Mesenchymal stem cell (in vitro differentiated cells and primary cell): ENCODE results near the gene ZBTB16.

Experiments used
- DNase-seq: peaks from one replicate; pipeline ENCODE4 v3.0.0-alpha.2; 2013
- H2AFZ ChIP-seq: one replicate; pipeline ENCODE4 v1.6.1; 2013; ENCODE audit warnings: low read depth, mild to moderate bottlenecking, control low read depth, inconsistent platforms, low read length, moderate library complexity
- H2AK5ac ChIP-seq: 2 replicates; pipeline ENCODE4 v1.6.1; 2013; ENCODE audit warnings: low read length, moderate library complexity, mild to moderate bottlenecking, inconsistent platforms; ENCODE audit not compliant: severe bottlenecking
- H2BK120ac ChIP-seq: one replicate; pipeline ENCODE4 v1.6.1; 2013; ENCODE audit warnings: low read depth, mild to moderate bottlenecking, inconsistent platforms, low read length, moderate library complexity
- H2BK12ac ChIP-seq, 2 experiments: one replicate each; pipeline ENCODE4 v1.6.1; 2013; ENCODE audit warnings: inconsistent platforms in 2 of 2, low read length in 2 of 2, mild to moderate bottlenecking in 2 of 2, moderate library complexity in 2 of 2, control low read depth in 1 of 2
- H2BK15ac ChIP-seq: one replicate; pipeline ENCODE4 v1.6.1; 2013; ENCODE audit warnings: mild to moderate bottlenecking, low read depth, inconsistent platforms; ENCODE audit not compliant: poor library complexity, severe bottlenecking
- H2BK5ac ChIP-seq: 2 replicates; pipeline ENCODE4 v1.6.1; 2013; ENCODE audit warnings: low read depth, mild to moderate bottlenecking, low read length, control low read depth, inconsistent platforms; ENCODE audit not compliant: poor library complexity, severe bottlenecking
- H3K14ac ChIP-seq, 2 experiments: one replicate each; pipeline ENCODE4 v1.6.1; 2013; ENCODE audit warnings: inconsistent platforms in 2 of 2, low read length in 2 of 2, control low read depth in 1 of 2, mild to moderate bottlenecking in 1 of 2, moderate library complexity in 1 of 2
- H3K18ac ChIP-seq, 2 experiments: one replicate each; pipeline ENCODE4 v1.6.1; 2013; ENCODE audit warnings: inconsistent platforms in 2 of 2, low read length in 2 of 2, control low read depth in 1 of 2, low read depth in 1 of 2, mild to moderate bottlenecking in 1 of 2
- H3K23ac ChIP-seq, 2 experiments: one replicate each; pipeline ENCODE4 v1.6.1; 2013; ENCODE audit warnings: inconsistent platforms in 2 of 2, low read length in 2 of 2, mild to moderate bottlenecking in 2 of 2, moderate library complexity in 2 of 2, control low read depth in 1 of 2
- H3K27ac ChIP-seq: 2 replicates; pipeline ENCODE4 v1.5.1; 2013; ENCODE audit warnings: mild to moderate bottlenecking, moderate library complexity, low read length, control low read depth, inconsistent platforms; ENCODE audit not compliant: poor library complexity, severe bottlenecking
- H3K27me3 ChIP-seq, 2 experiments: 2 replicates each; pipeline versions ENCODE4 v1.6.1 to v1.7.0; 2013; ENCODE audit warnings: low read length in 2 of 2, mild to moderate bottlenecking in 2 of 2, moderate library complexity in 2 of 2, control low read depth in 1 of 2, inconsistent platforms in 1 of 2; ENCODE audit not compliant: control insufficient read depth in 1 of 2, insufficient read depth in 1 of 2
- H3K36me3 ChIP-seq, 2 experiments: 2 replicates each; pipeline versions ENCODE4 v1.6.1 to v1.7.0; 2013; ENCODE audit warnings: low read length in 2 of 2, control low read depth in 1 of 2, inconsistent platforms in 1 of 2, low read depth in 1 of 2, mild to moderate bottlenecking in 1 of 2; ENCODE audit not compliant: insufficient read depth in 2 of 2, control insufficient read depth in 1 of 2
- H3K4ac ChIP-seq, 2 experiments: one replicate each; pipeline ENCODE4 v1.6.1; 2013; ENCODE audit warnings: inconsistent platforms in 2 of 2, low read length in 2 of 2, mild to moderate bottlenecking in 2 of 2, moderate library complexity in 2 of 2, control low read depth in 1 of 2, low read depth in 1 of 2
- H3K4me1 ChIP-seq: 2 replicates; pipeline ENCODE4 v1.6.1; 2013; ENCODE audit warnings: low read depth, low read length, control low read depth; ENCODE audit not compliant: control insufficient read depth, insufficient read depth
- H3K4me2 ChIP-seq: 2 replicates; pipeline ENCODE4 v1.6.1; 2013; ENCODE audit warnings: low read length, mild to moderate bottlenecking, inconsistent platforms; ENCODE audit not compliant: poor library complexity, severe bottlenecking
- H3K4me3 ChIP-seq, 2 experiments: 2 replicates each; pipeline versions ENCODE4 v1.5.1 to v1.7.0; 2013; ENCODE audit warnings: low read length in 2 of 2, mild to moderate bottlenecking in 2 of 2, control low read depth in 1 of 2, low read depth in 1 of 2; ENCODE audit not compliant: insufficient read depth in 1 of 2
- H3K79me1 ChIP-seq: replicated peaks from 2 replicates; pipeline ENCODE4 v1.6.1; 2013; ENCODE audit warnings: mild to moderate bottlenecking, control low read depth, low read length, inconsistent platforms; ENCODE audit not compliant: poor library complexity, severe bottlenecking
- H3K9ac ChIP-seq: 2 replicates; pipeline ENCODE4 v1.7.0; 2013; ENCODE audit warnings: mild to moderate bottlenecking, low read length, moderate library complexity
- H3K9me3 ChIP-seq: 2 replicates; pipeline ENCODE4 v1.7.0; 2013; ENCODE audit warnings: mild to moderate bottlenecking, low read length; ENCODE audit not compliant: control insufficient read depth
- H4K8ac ChIP-seq: one replicate; pipeline ENCODE4 v1.6.1; 2013; ENCODE audit warnings: inconsistent platforms, mild to moderate bottlenecking, low read length, moderate library complexity
- H4K91ac ChIP-seq: one replicate; pipeline ENCODE4 v1.6.1; 2013; ENCODE audit warnings: mild to moderate bottlenecking, low read length, inconsistent platforms
- WGBS: methylation state at CpG from one replicate; pipeline ENCODE4 v1.1.7; 2013; ENCODE audit warnings: mixed read lengths; 5-methylcytosine and 5-hydroxymethylcytosine counted together

Gene ZBTB16

GRCh38 chr11:114153224-114153623 lies 93.7 kb downstream of the ZBTB16 start:
- H3K79me1 ChIP-seq = no peaks in the 10 kb centered on the region
- H3K4me3 ChIP-seq = no peak overlapping the region
- H3K4me2 ChIP-seq = no peak overlapping the region
- no peak overlapping the region for H2BK15ac ChIP-seq
- DNase-seq = no peak
- no peak overlapping the region for H2BK5ac ChIP-seq
- no peak overlapping the region for H3K18ac ChIP-seq
- no peak overlapping the region for H2AFZ ChIP-seq
- no peaks in the 10 kb centered on the region for H3K9me3 ChIP-seq
- no peak overlapping the region for H3K27ac ChIP-seq
- no peak overlapping the region for H3K4ac ChIP-seq
- no peak overlapping the region for H2BK12ac ChIP-seq
- no peaks in the 10 kb centered on the region for H3K4me1 ChIP-seq
- H3K14ac ChIP-seq = no peak overlapping the region
- peak overlapping the region; percentile 3 for H2BK120ac ChIP-seq
- H3K23ac ChIP-seq = no peak overlapping the region
- H3K36me3 ChIP-seq = no peaks in the 10 kb centered on the region
- no peak overlapping the region for H3K9ac ChIP-seq
- peaks cover 64 to 90% of the 10 kb centered on the region in 2 experiments for H3K27me3 ChIP-seq
- H2AK5ac ChIP-seq = no peak overlapping the region
- 96% methylated on average over 4 of the region's 4 CpGs for WGBS
- H4K8ac ChIP-seq = no peak overlapping the region
- H4K91ac ChIP-seq = no peak overlapping the region

GRCh38 chr11:114154271-114155047 lies 94.9 kb downstream of the ZBTB16 start:
- Histone ChIP-seq H3K4me3 (no peak overlapping the region), H3K36me3 (no peaks in the 10 kb centered on the region), H2BK12ac (peak overlapping the region; percentile 55 to 59), H2AFZ (no peak overlapping the region), H3K14ac (no peak overlapping the region), H2BK120ac (peak overlapping the region; percentile 69), H3K4ac (peak overlapping the region in 1 of 2 experiments; percentile 71), H3K18ac (peak overlapping the region; percentile 34 to 76), H3K79me1 (no peaks in the 10 kb centered on the region), H2BK15ac (peak overlapping the region; percentile 88), H3K9me3 (no peaks in the 10 kb centered on the region), H4K91ac (peak overlapping the region; percentile 91), H3K9ac (no peak overlapping the region), H2BK5ac (no peak overlapping the region), H4K8ac (no peak overlapping the region), H3K27me3 (peaks cover 75 to 94% of the 10 kb centered on the region in 2 experiments), H3K4me1 (no peaks in the 10 kb centered on the region), H3K4me2 (no peak overlapping the region), H3K27ac (no peak overlapping the region), H2AK5ac (no peak overlapping the region), H3K23ac (no peak overlapping the region)
- 71% methylated on average over 2 of the region's 5 CpGs for WGBS
- DNase-seq = peak; percentile 72

- Histone ChIP-seq H2AFZ (no peak overlapping the region), H3K4me1 (peaks cover 3% of the 10 kb centered on the region), H3K4me2 (no peak overlapping the region), H3K18ac (peak overlapping the region; percentile 34 to 76), H2BK5ac (no peak overlapping the region), H3K4ac (peak overlapping the region; percentile 21 to 49), H3K9me3 (no peaks in the 10 kb centered on the region), H4K91ac (peak overlapping the region; percentile 91), H4K8ac (peak overlapping the region; percentile 88), H3K79me1 (no peaks in the 10 kb centered on the region), H3K9ac (no peak overlapping the region), H2AK5ac (no peak overlapping the region), H3K4me3 (no peak overlapping the region), H3K36me3 (no peaks in the 10 kb centered on the region), H3K27ac (no peak overlapping the region), H2BK15ac (peak overlapping the region; percentile 97), H2BK12ac (peak overlapping the region; percentile 59), H3K14ac (peak overlapping the region in 1 of 2 experiments; percentile 30), H2BK120ac (peak overlapping the region; percentile 69), H3K27me3 (peaks cover 75 to 91% of the 10 kb centered on the region in 2 experiments), H3K23ac (no peak overlapping the region)
- WGBS = 94% methylated on average over 14 of the region's 15 CpGs
- no peak for DNase-seq
Measured at GRCh38 chr11:114155116-114155515, 95.6 kb downstream of the ZBTB16 start.

GRCh38 chr11:114156131-114156581 lies 96.6 kb downstream of the ZBTB16 start:
- H3K9ac ChIP-seq = no peak overlapping the region
- no peak overlapping the region for H3K4me2 ChIP-seq
- peak overlapping the region; percentile 81 for H4K91ac ChIP-seq
- no peak overlapping the region for H2AFZ ChIP-seq
- H2BK15ac ChIP-seq = peak overlapping the region; percentile 84
- no peaks in the 10 kb centered on the region for H3K79me1 ChIP-seq
- no peak overlapping the region for H3K27ac ChIP-seq
- no peak overlapping the region for H3K4me3 ChIP-seq
- H3K4me1 ChIP-seq = peaks cover 6% of the 10 kb centered on the region
- no peak for DNase-seq
- peak overlapping the region in 1 of 2 experiments; percentile 64 for H3K14ac ChIP-seq
- no peak overlapping the region for H3K23ac ChIP-seq
- no peak overlapping the region for H2BK5ac ChIP-seq
- H3K4ac ChIP-seq = peak overlapping the region in 1 of 2 experiments; percentile 21
- H3K18ac ChIP-seq = peak overlapping the region in 1 of 2 experiments; percentile 2
- no peaks in the 10 kb centered on the region for H3K9me3 ChIP-seq
- peak overlapping the region; percentile 45 for H4K8ac ChIP-seq
- peak overlapping the region; percentile 68 to 69 for H2BK12ac ChIP-seq
- WGBS = 95% methylated on average over 13 of the region's 13 CpGs
- no peak overlapping the region for H2BK120ac ChIP-seq
- H2AK5ac ChIP-seq = no peak overlapping the region
- H3K36me3 ChIP-seq = no peaks in the 10 kb centered on the region
- H3K27me3 ChIP-seq = peaks cover 70 to 86% of the 10 kb centered on the region in 2 experiments
